Loucy (cell line): ENCODE data around the gene TXNRD2.

ENCODE experiments used
- CTCF ChIP-seq: fragments of 200-600 bp; sonication (generic); conservative IDR thresholded peaks from 2 replicates; pipeline ENCODE4 v1.5.1; 2014; ENCODE audit warnings: mild to moderate bottlenecking, antibody characterized with exemption, low read length
- EZH2phosphoT487 ChIP-seq: fragments of 200-600 bp; IDR thresholded peaks from 2 replicates; pipeline ENCODE4 v1.6.1; 2018; ENCODE audit warnings: antibody characterized with exemption, mild to moderate bottlenecking, moderate library complexity, borderline replicate concordance

GRCh38 chr22:19982991-19983578 is 41.5 kb upstream of the TXNRD2 start:
- no peak for TF ChIP-seq CTCF
- no peak for TF ChIP-seq EZH2phosphoT487
